NCI-H345 treated with DMSO at 0.1 percent for 48 hours (cell line): ENCODE data around the gene EP300.
"Not testable (repeated sequence)": the region's sequence is repeated elsewhere in the genome, so short reads cannot be mapped to it uniquely, and the experiment has no call there.

Source experiments
- DNase-seq: peaks from one replicate; lab custom pipeline; 2025; ENCODE audit not compliant: unreplicated experiment; lab: John Stamatoyannopoulos, UW

Gene EP300

GRCh38 chr22:41078931-41079330 lies 13.5 kb upstream of the EP300 start:
- DNase-seq, result no peak

DNA sequence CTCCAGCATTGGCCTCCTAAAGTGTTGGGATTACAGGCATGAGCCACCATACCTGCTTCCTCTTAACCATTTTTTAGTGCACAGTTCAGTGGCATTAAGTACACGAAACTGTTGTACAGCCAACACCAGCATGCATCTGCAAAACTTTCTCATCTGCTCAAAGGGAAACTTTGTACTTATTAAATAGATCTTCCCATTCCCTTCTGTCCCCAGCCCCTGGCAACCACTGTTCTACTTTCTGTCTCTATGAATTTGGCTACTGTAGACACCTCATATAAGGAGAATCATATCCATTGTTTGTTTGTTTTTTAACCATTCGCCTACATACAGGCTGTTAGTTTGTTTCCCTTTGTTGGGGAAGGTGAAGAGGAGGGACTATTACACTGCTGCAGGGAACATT lies 6.5 kb upstream of the EP300 start:
- DNase-seq, result no peak

DNA sequence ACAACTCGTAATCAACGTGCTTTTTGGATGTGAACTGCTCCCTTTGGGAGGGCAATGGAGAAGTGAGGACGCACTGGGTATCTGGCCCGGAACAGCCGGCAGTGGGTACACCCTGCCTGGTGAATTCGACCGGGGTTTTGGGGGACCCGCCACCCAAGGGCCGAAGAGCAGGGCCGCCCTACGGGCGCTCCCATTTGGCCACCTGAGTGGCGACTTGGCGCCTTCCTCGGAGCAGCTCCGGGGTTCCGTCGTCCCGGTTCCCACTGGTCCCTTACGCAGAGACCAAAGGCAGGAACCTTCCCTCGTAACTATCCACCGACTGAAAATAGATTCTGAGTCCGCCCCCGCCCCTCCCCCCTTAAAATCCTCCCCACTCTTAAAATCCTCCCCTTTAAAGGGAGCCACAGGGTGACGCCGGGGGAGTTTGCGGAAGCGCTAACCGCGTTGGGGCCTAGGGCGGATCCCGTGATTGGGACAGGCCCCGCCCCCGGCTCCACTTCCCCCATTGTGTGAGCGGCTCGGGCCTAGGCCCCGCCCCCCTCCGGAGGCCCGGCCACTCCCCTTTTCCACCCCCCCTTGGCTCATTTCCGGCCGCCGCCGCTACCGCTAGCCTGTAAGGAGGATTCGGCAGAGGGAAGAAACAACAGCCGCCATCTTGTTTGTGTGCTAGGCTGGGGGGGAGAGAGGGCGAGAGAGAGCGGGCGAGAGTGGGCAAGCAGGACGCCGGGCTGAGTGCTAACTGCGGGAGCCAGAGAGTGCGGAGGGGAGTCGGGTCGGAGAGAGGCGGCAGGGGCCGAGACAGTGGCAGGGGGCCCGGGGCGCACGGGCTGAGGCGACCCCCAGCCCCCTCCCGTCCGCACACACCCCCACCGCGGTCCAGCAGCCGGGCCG lies 1.0 kb upstream of the EP300 start:
- peak; percentile 81 for DNase-seq

DNA sequence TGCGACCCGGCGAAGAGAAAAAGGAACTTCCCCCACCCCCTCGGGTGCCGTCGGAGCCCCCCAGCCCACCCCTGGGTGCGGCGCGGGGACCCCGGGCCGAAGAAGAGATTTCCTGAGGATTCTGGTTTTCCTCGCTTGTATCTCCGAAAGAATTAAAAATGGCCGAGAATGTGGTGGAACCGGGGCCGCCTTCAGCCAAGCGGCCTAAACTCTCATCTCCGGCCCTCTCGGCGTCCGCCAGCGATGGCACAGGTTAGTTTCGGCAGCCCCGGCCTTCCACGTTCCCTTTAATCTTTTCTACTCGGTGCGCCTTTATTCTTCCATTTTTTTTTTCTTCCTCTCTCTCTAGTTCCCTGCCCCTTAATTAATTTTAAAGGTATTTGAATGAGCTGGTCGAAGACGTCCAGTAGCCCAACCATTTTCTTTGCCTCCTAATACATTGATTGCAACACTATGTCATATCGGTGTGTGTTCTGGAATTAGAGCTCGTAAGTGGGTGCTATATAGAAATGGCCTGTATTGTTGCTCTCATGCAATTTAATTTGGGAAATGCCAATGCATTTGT lies 537 bp downstream of the EP300 start:
- peak; percentile 18 for DNase-seq

- DNase-seq, result no peak
Observed at GRCh38 chr22:41094041-41094593, 1.7 kb downstream of the EP300 start.

- no peak for DNase-seq
Observed at GRCh38 chr22:41096391-41096790, 4.0 kb downstream of the EP300 start.

DNA sequence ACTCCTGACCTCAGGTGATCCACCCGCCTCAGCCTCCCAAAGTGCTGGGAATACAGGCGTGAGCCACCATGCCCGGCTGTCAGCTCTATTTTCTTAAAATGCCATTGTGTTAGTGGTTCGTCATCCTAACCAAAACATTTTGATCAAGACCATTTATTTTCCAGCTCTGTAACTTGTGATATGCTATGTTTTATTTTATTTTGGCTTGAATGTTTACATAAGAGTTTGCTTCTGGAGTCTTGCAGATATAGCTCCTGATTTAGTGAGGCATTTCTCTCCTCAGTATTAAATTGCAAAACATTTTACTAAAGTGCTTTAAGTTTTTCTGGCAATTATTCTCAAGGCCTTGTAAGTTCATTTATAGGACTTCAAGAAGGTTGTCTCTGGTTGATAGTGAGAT lies 4.4 kb downstream of the EP300 start:
- no peak for DNase-seq

DNA sequence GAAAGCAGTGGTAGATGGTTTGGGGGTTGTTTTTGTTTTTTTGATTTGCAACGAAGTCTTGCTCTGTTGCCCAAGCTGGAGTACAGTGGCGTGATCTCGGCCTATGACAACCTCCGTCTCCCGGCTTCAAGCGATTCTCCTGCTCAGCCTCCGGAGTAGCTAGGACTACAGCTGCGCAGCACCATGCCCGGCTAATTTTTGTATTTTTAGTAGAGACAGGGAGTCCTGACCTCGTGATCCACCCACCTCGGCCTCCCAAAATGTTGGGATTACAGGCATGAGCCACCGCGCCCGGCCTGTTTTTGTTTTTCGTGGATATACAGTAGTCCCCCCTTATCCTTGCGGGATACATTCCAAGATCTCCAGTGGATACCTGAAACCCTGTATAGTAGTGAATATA lies 6.6 kb downstream of the EP300 start:
- no peak for DNase-seq

DNA sequence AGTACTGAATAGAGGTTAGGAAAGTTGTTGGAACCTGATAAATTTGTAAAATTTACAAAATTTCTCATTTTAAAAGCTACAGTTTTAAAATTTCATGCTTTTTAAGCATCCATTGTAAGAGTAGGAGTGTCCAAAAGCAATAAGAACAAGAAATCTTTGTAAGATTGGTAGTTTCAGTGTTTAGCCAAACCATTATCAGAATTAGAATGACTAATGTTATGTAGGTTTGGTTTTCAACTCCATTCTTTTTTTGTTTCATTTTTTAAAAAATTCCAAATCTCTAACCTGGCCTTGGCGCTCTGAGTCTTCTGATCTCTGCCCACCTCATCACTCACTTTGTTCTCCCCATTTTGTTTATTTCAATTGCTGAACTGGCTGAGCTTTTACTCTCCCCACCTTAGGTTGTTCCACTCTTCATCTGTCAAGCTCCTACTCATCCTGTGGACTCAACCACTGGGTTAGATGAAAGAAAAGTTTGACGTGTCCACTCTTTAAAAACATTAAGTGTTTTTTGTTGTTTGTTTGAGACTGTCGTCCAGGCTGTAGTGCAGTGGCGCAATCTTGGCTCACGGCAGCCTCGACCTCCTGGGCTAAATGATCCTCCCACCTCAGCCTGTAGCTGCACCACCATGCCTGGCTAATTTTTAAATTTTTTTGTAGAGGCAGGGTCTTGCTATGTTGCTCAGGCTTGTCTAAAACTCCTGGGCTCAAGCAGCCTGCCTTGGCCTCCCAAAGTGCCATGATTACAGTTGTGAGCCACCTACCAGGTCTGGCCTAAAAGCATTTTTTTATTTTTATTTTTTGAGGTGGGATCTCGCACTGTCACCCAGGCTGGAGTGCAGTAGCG lies 14.0 kb downstream of the EP300 start:
- DNase-seq, result no peak

DNA sequence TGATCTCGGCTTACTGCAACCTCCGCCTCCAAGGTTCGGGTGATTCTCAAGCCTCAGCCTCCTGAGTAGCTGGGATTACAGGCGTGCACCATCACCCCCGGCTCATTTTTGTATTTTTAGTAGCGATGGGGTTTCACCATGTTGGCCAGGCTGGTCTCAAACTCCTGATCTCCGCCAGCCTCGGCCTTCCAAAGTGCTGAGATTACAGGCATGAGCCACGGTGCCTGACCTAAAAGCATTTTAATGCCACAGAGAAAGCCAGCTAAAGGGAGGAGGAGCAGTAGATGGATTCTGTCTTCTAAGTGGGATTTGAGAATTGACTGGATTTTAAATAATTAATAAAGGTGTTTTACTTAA lies 14.6 kb downstream of the EP300 start:
- DNase-seq, result not testable (repeated sequence)

- no peak for DNase-seq
Observed at GRCh38 chr22:41110968-41111367, 18.6 kb downstream of the EP300 start.

GRCh38 chr22:41116342-41116741 lies 23.9 kb downstream of the EP300 start:
- no peak for DNase-seq

- no peak for DNase-seq
Observed at GRCh38 chr22:41117127-41117965, 25.0 kb downstream of the EP300 start.

DNA sequence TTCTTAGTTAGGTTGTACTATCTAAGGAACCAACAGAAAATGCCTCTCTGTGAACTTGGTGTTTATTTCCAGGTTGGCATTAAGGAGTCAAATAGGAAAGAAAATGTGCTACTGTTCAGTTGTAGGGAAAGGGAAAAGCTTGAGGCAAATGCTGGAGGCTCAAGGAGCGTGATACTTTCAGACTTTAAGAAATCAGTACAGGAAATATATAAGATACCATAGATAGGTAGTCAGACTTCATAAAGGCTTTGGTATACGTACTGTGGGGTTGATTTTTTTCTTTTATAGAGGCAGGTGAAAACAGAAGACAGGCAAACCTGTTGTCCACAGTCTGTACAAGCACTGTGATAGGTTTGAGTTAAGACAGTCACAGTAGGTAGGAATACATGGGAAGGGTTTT lies 30.8 kb downstream of the EP300 start:
- no peak for DNase-seq

- no peak for DNase-seq
Observed at GRCh38 chr22:41124086-41124485, 31.7 kb downstream of the EP300 start.

DNA sequence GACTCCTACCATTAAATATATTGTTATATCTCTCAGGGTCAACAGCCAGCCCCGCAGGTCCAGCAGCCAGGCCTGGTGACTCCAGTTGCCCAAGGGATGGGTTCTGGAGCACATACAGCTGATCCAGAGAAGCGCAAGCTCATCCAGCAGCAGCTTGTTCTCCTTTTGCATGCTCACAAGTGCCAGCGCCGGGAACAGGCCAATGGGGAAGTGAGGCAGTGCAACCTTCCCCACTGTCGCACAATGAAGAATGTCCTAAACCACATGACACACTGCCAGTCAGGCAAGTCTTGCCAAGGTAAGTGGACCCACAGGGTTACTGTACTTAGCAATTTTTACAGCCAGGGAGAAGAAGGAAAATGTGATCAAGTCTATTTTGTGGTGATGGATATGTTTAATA lies 35.1 kb downstream of the EP300 start:
- no peak for DNase-seq

DNA sequence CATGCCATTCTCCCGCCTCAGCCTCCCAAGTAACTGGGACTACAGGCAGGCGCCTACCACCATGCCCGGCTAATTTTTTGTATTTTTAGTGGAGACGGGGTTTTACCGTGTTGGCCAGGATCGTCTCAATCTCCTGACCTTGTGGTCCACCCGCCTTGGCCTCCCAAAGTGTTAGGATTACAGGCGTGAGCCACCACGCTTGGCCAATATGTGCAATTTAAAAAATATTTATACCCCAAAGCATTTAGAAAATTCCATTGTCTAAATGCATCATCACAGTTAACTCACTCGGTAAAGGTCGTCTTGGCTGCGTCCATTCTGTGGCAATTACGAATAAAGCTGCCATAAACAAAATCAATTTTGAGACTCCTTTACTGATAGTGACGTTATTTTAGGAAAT lies 36.2 kb downstream of the EP300 start:
- no peak for DNase-seq

DNA sequence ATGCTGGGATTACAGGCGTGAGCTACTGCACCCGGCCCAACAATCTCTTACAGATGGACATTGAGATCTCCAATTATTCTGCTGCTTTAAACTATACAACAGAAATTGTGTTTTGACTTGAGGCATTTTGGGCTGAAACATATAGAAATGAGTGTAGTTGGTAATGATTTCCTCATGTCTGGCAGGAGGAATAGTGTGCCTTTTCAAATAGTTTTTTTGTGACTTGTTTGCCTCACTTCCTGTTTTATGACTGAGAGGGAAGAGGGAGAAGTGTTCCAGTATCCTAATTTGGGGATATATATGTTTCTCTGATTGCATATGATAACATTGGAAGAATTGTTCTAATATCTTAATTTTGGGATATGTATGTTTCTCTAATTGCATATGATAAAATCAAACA lies 40.2 kb downstream of the EP300 start:
- DNase-seq, result no peak

DNA sequence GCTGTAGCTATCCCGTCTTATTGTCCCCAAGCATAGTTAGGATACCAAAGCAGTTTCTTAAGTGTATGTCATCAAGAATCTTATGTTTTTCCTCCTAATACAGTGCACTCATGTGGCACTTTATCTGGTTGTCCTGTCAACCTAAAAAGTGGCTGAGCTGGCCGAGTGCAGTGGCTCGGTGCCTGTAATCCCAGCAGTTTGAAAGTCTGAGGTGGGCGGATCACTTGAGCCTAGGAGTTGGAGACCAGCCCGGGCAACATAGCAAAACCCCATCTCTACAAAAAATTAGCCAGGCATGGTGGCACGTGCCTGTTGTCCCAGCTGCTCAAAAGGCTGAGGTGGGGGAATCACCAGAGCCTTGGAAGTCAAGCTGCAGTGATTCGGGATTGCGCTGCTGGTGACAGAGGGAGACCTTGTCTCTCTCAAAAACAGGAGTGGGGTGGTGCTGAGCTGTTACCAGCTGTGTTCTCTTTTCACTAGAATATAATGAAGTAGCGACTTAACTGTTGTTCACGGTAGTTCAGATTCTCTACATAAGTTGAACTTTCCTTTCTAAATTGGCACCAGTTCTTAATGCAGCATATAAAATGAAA lies 48.1 kb downstream of the EP300 start:
- no peak for DNase-seq

DNA sequence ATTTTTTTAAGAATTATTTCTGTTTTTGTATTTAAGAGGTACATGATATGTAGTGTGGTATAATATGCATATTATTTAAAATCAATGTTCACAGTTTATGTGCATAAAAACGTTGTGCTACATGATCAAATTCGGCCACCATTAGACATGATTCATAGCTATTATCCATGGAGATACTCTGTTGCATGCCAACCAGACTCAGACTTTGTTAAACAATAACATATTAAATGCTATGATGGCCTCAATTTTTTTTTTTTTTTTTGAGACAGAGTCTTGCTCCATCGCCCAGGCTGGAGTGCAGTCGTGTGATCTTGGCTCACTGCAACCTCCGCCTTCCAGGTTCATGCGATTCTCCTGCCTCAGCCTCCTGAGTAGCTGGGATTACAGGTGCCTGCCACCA lies 53.5 kb downstream of the EP300 start:
- DNase-seq, result not testable (repeated sequence)
